K562 (cell line): ENCODE data around the gene ID2. TPM values are rescaled to one million over a fixed set of nuclear protein-coding genes. Genes with fewer than 3 reads are reported as not detected.
A peak's percentile ranks its signal among the peaks of the same experiment; 100 is the strongest.

ENCODE experiments used
- ATAC-seq: fragments of 200-7000 bp; cut with Tn5 transposase; 3 replicates; pipeline ENCODE4 v1.9.1; 2020; ENCODE audit warnings: moderate library complexity
- BruUV-seq: library from RNA; stranded (reverse); fragments of 400-500 nt; replicated peaks from 2 replicates; lab custom pipeline; 2021; lab: Mats Ljungman, UMichigan
- CTCF ChIA-PET: fragments of 300-600 bp; formaldehyde crosslinking; extraction: SDS; loops from one replicate; lab custom pipeline; 2021; ENCODE audit warnings: low intra/inter-chr PET ratio; lab: Yijun Ruan, JAX
- POLR2A ChIA-PET: fragments of 300-600, 350-650 bp; sonication (Branson Sonifier 250); formaldehyde crosslinking; extraction: SDS; loops from one replicate; lab custom pipeline; 2021; ENCODE audit warnings: antibody characterized with exemption, inconsistent platforms; lab: Yijun Ruan, JAX
- DNase-seq, 4 experiments: peaks; one replicate each; pipeline versions ENCODE4 v3.0.0 to v3.0.0-alpha.2; 2011 to 2018; ENCODE audit warnings: low spot score in 3 of 4, mixed read lengths in 3 of 4; ENCODE audit errors: extremely low read depth in 1 of 4
- FAIRE-seq: peaks from 2 replicates; lab custom pipeline; 2011; peaks lifted over from hg19 to GRCh38; lab: Jason Lieb, UNC
- H2AFZ ChIP-seq: 2 replicates; pipeline ENCODE4 v1.6.0; 2011; ENCODE audit warnings: low read depth, low read length, control low read depth, inconsistent platforms
- H3K27ac ChIP-seq: fragments of 200-600 bp; 3 replicates; pipeline ENCODE4 v1.8.0; 2011; ENCODE audit warnings: low read depth, mild to moderate bottlenecking, control low read depth, inconsistent platforms, low read length, moderate library complexity, mixed read lengths; ENCODE audit errors: extremely low read depth
- H3K27me3 ChIP-seq, 2 experiments: fragments of 300-600 bp in 1 of 2; 2 replicates in 1 of 2; 3 replicates in 1 of 2; pipeline versions ENCODE4 v1.6.0 to v1.8.0; 2011; ENCODE audit warnings: inconsistent platforms in 2 of 2, low read length in 2 of 2, mild to moderate bottlenecking in 1 of 2, mixed read lengths in 1 of 2, moderate library complexity in 1 of 2; ENCODE audit not compliant: control insufficient read depth in 2 of 2, insufficient read depth in 2 of 2
- H3K36me3 ChIP-seq: fragments of 300-600 bp; 3 replicates; pipeline ENCODE4 v1.8.0; 2011; ENCODE audit warnings: mild to moderate bottlenecking, low read length, inconsistent platforms; ENCODE audit not compliant: control insufficient read depth, insufficient read depth
- H3K4me1 ChIP-seq, 2 experiments: fragments of 200-600 bp in 1 of 2; replicated peaks in 1 of 2; 2 replicates in 1 of 2; 3 replicates in 1 of 2; pipeline versions ENCODE4 v1.5.1 to v1.8.0; 2011; ENCODE audit warnings: inconsistent platforms in 2 of 2, low read length in 2 of 2, mild to moderate bottlenecking in 1 of 2, mixed read lengths in 1 of 2, moderate library complexity in 1 of 2; ENCODE audit not compliant: control insufficient read depth in 2 of 2, insufficient read depth in 2 of 2
- H3K4me2 ChIP-seq: 2 replicates; pipeline ENCODE4 v1.6.1; 2011; ENCODE audit warnings: low read length, control low read depth, inconsistent platforms, mixed read lengths; ENCODE audit not compliant: insufficient read depth
- H3K4me3 ChIP-seq: fragments of 200-600 bp; sonication (generic), shearing (Covaris generic); 2 replicates; pipeline ENCODE4 v1.5.1; 2016; ENCODE audit warnings: control low read depth, inconsistent platforms
- H3K79me2 ChIP-seq: fragments of 200-600 bp; 3 replicates; pipeline ENCODE4 v1.8.0; 2011; ENCODE audit warnings: low read length, inconsistent platforms; ENCODE audit not compliant: control insufficient read depth, insufficient read depth
- H3K9ac ChIP-seq, 2 experiments: 2 replicates each; pipeline versions ENCODE4 v1.6.0 to v1.6.1; 2011; ENCODE audit warnings: low read depth in 2 of 2, low read length in 2 of 2, control low read depth in 1 of 2, inconsistent platforms in 1 of 2, mild to moderate bottlenecking in 1 of 2, mixed read lengths in 1 of 2; ENCODE audit not compliant: insufficient read depth in 1 of 2
- H3K9me1 ChIP-seq: one replicate; pipeline ENCODE4 v1.6.0; 2011; ENCODE audit warnings: inconsistent platforms, mild to moderate bottlenecking, low read length, moderate library complexity; ENCODE audit not compliant: control insufficient read depth, insufficient read depth
- H3K9me3 ChIP-seq: replicated peaks from 2 replicates; pipeline ENCODE4 v1.5.1; 2011; ENCODE audit warnings: low read depth, low read length, inconsistent platforms; ENCODE audit not compliant: control insufficient read depth, insufficient read depth
- H4K20me1 ChIP-seq: replicated peaks from 2 replicates; pipeline ENCODE4 v1.6.1; 2011; ENCODE audit warnings: low read length, inconsistent platforms, mixed read lengths; ENCODE audit not compliant: control insufficient read depth, insufficient read depth
- BRCA1 ChIP-seq, 2 experiments: fragments of 450-650 bp in 1 of 2; sonication (generic) in 1 of 2; formaldehyde crosslinking in 1 of 2; IDR thresholded peaks; 2 replicates each; pipeline versions ENCODE4 v1.5.0 to v1.6.1; 2017 to 2020; ENCODE audit warnings: mild to moderate bottlenecking in 1 of 2, missing genetic modification reagents in 1 of 2
- HDAC6 ChIP-seq: IDR thresholded peaks from 2 replicates; pipeline ENCODE4 v1.6.1; 2012; ENCODE audit warnings: low read depth, mild to moderate bottlenecking, control low read depth, inconsistent platforms, low read length, moderate library complexity
- MAFF ChIP-seq: IDR thresholded peaks from 2 replicates; pipeline ENCODE4 v1.6.1; 2012; ENCODE audit warnings: low read length, improper control_type of control experiment
- MCM2 ChIP-seq: fragments of 450-650 bp; IDR thresholded peaks from 2 replicates; pipeline ENCODE4 v1.6.1; 2017; ENCODE audit warnings: low read depth, mild to moderate bottlenecking
- NR0B1 ChIP-seq: fragments of 450-650 bp; IDR thresholded peaks from one replicate; pipeline ENCODE4 v1.6.1; 2018; ENCODE audit warnings: mild to moderate bottlenecking, moderate library complexity; ENCODE audit not compliant: partially characterized antibody
- XRCC3 ChIP-seq: fragments of 450-650 bp; IDR thresholded peaks from 2 replicates; pipeline ENCODE4 v1.6.1; 2017; ENCODE audit warnings: mild to moderate bottlenecking, moderate library complexity
- ZFP30 ChIP-seq: fragments of 250-450 bp; sonication (Bioruptor Pico); IDR thresholded peaks from 2 replicates; pipeline ENCODE4 v1.8.0; 2022; ENCODE audit warnings: moderate library complexity, mild to moderate bottlenecking, inconsistent platforms, borderline replicate concordance
- ZHX1 ChIP-seq: fragments of 150-350 bp; conservative IDR thresholded peaks from 2 replicates; pipeline ENCODE4 v1.6.1; 2014; ENCODE audit warnings: low read length
- ZNF41 ChIP-seq: fragments of 250-450 bp; sonication (Bioruptor Pico); conservative IDR thresholded peaks from 2 replicates; pipeline ENCODE4 v1.4.0; 2020; ENCODE audit warnings: mild to moderate bottlenecking
- WGBS: fragments of 100-300 bp; shearing (Covaris generic); methylation state at CpG from one replicate; pipeline ENCODE4 v1.1.6; 2016; ENCODE audit warnings: low coverage, mixed read lengths; ENCODE audit not compliant: insufficient coverage; ENCODE audit errors: missing lambda C conversion rate; 5-methylcytosine and 5-hydroxymethylcytosine counted together
- in situ Hi-C: fragments of 300-500 bp; cut with MboI; formaldehyde crosslinking; loops from 4 replicates; pipeline ENCODE4 v1.15.0; 2018; ENCODE audit warnings: inconsistent platforms, mixed read lengths
- intact Hi-C: fragments of 100-400 bp; cut with micrococcal nuclease; formaldehyde crosslinking; loops from 2 replicates; pipeline ENCODE4 v1.14.2; 2022
- polyA plus RNA-seq, 8 experiments: library from polyadenylated mRNA; depleted of rRNA in 4 of 8; stranded (reverse) in 5 of 8; unstranded in 3 of 8; fragments of >200 nt; fragmentation: Nextera tagmentation in 2 of 8; fragmentation: Illumina TruSeq in 1 of 8; extraction: Ambion mirVana in 2 of 8; extraction: Trizol in 1 of 8; gene quantifications; 2 replicates each; pipeline versions ENCODE4 v1.2.1 to v1.2.3, GENCODE V29; 2011 to 2014; ENCODE audit warnings: inconsistent platforms in 1 of 8, missing spikeins in 1 of 8
- total RNA-seq, 7 experiments: library from RNA; depleted of rRNA in 6 of 7; stranded (reverse); fragments of >200 nt in 6 of 7; fragmentation: Illumina TruSeq in 2 of 7; extraction: Trizol in 2 of 7; gene quantifications; 2 replicates each; pipeline versions ENCODE4 v1.2.1 to v1.2.3, GENCODE V29; 2011 to 2021; ENCODE audit warnings: low replicate concordance in 1 of 7
- TF ChIP-seq, protein P1 (sequence below): fragments of 250-450 bp; sonication (Bioruptor Pico); IDR thresholded peaks from 2 replicates; pipeline ENCODE4 v1.6.1; 2021; ENCODE audit warnings: mild to moderate bottlenecking
- TF ChIP-seq, protein P2 (sequence below): fragments of 450-650 bp; IDR thresholded peaks from 2 replicates; pipeline ENCODE4 v1.6.1; 2016; ENCODE audit warnings: antibody characterized with exemption
- TF ChIP-seq, protein P3 (sequence below), 2 experiments: fragments of 150-350 bp in 1 of 2; IDR thresholded peaks; 2 replicates each; pipeline ENCODE4 v1.6.1; 2012 to 2016; ENCODE audit warnings: low read depth in 2 of 2, low read length in 2 of 2, mild to moderate bottlenecking in 1 of 2, moderate library complexity in 1 of 2

Gene ID2
- total and polyA plus RNA-seq, 9 of the 15 experiments (the other 6 are each of a cell fraction or from before 2014, with no cell fraction given), result 8.0 to 35.7 (median 16.6) TPM

DNA sequence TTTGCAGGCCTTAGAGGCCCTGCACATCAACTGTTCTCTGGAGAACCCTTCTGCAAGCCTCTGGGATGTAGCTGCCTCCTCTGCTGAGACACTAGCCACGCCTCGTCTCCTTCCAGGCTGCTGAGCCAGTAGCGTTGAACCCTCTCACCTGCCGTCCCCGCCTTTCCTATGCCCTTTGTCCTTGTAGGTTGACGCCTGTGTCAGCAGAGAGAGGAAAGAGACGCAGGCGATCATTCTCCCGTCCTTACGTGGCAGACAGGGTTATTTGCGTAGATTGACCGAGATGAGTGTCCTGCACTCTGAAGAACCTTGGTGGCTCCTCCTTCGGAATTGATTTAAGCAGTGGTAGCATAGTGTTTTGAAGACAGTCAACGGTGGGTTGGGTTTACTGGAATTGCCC, 27.8 kb downstream of the ID2 start:
- H4K20me1 ChIP-seq, result no peaks in the 10 kb centered on the region
- no TSS peak for BruUV-seq
- H3K27ac ChIP-seq, result no peak overlapping the region
- H3K79me2 ChIP-seq, result no peaks in the 10 kb centered on the region
- H3K27me3 ChIP-seq, result no peaks in the 10 kb centered on the region
- 58% methylated on average over 13 of the region's 14 CpGs for WGBS
- H2AFZ ChIP-seq, result peak overlapping the region; percentile 54; the same call in 1 of the 2 replicates
- peaks cover 5 to 10% of the 10 kb centered on the region in 2 experiments; a peak in 4 of 5 replicates for H3K4me1 ChIP-seq
- CTCF ChIA-PET, result no interaction called here
- H3K9me3 ChIP-seq, result no peaks in the 10 kb centered on the region; the same call in 1 of the 2 replicates
- DNase-seq (no peak), ATAC-seq (no peak), FAIRE-seq (no peak)
- intact Hi-C loops (no loop called here), in situ Hi-C loops (no loop called here)
- POLR2A ChIA-PET, result interaction anchor here (0.8 kb wide), 1 partner anchor 28 kb away, joined by 6 read pairs; the partner anchor contains the start of gene ID2
- no peak overlapping the region for H3K9ac ChIP-seq
- no peak overlapping the region for H3K4me3 ChIP-seq
- no peak overlapping the region for H3K4me2 ChIP-seq
- no peaks in the 10 kb centered on the region for H3K9me1 ChIP-seq
- H3K36me3 ChIP-seq, result no peaks in the 10 kb centered on the region
- TF ChIP-seq NR0B1 (no peak), BRCA1 (IDR thresholded peaks at IDR 0.05) (no peak), BRCA1 (CRISPR knock-in tag; IDR thresholded peaks at IDR 0.05) (no peak), HDAC6 (no peak), XRCC3 (no peak), MCM2 (no peak), MAFF (no peak), ZHX1 (no peak), ZNF41 (CRISPR knock-in tag) (no peak), ZFP30 (CRISPR knock-in tag) (no peak)
- TF ChIP-seq, protein P1, sequence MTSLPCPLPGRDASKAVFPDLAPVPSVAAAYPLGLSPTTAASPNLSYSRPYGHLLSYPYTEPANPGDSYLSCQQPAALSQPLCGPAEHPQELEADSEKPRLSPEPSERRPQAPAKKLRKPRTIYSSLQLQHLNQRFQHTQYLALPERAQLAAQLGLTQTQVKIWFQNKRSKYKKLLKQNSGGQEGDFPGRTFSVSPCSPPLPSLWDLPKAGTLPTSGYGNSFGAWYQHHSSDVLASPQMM (CRISPR knock-in tag), result no peak
- TF ChIP-seq, protein P2, sequence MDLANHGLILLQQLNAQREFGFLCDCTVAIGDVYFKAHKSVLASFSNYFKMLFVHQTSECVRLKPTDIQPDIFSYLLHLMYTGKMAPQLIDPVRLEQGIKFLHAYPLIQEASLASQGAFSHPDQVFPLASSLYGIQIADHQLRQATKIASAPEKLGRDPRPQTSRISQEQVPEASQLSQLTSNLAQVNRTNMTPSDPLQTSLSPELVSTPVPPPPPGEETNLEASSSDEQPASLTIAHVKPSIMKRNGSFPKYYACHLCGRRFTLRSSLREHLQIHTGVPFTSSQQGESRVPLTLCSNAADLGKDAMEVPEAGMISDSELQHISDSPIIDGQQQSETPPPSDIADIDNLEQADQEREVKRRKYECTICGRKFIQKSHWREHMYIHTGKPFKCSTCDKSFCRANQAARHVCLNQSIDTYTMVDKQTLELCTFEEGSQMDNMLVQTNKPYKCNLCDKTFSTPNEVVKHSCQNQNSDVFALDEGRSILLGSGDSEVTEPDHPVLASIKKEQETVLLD, result no peak
- TF ChIP-seq, protein P3, sequence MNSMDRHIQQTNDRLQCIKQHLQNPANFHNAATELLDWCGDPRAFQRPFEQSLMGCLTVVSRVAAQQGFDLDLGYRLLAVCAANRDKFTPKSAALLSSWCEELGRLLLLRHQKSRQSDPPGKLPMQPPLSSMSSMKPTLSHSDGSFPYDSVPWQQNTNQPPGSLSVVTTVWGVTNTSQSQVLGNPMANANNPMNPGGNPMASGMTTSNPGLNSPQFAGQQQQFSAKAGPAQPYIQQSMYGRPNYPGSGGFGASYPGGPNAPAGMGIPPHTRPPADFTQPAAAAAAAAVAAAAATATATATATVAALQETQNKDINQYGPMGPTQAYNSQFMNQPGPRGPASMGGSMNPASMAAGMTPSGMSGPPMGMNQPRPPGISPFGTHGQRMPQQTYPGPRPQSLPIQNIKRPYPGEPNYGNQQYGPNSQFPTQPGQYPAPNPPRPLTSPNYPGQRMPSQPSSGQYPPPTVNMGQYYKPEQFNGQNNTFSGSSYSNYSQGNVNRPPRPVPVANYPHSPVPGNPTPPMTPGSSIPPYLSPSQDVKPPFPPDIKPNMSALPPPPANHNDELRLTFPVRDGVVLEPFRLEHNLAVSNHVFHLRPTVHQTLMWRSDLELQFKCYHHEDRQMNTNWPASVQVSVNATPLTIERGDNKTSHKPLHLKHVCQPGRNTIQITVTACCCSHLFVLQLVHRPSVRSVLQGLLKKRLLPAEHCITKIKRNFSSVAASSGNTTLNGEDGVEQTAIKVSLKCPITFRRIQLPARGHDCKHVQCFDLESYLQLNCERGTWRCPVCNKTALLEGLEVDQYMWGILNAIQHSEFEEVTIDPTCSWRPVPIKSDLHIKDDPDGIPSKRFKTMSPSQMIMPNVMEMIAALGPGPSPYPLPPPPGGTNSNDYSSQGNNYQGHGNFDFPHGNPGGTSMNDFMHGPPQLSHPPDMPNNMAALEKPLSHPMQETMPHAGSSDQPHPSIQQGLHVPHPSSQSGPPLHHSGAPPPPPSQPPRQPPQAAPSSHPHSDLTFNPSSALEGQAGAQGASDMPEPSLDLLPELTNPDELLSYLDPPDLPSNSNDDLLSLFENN (IDR thresholded peaks at IDR 0.05; ENCODE audit: low read depth in 2 of 2, low read length in 2 of 2), result no peak
